GM12878 (cell line): ENCODE measurements around the gene AFAP1.

ENCODE experiments used
- GABPA ChIP-seq: IDR thresholded peaks from 2 replicates; pipeline ENCODE4 v1.6.1; 2014; ENCODE audit warnings: antibody characterized with exemption, low read depth, mild to moderate bottlenecking, inconsistent platforms
- HDAC6 ChIP-seq: fragments of 200-600 bp; sonication (generic); IDR thresholded peaks from one replicate; pipeline ENCODE4 v1.8.0; 2017; ENCODE audit warnings: antibody characterized with exemption; ENCODE audit not compliant: unreplicated experiment
- KAT2A ChIP-seq: conservative IDR thresholded peaks from 2 replicates; pipeline ENCODE4 v1.6.1; 2011; ENCODE audit warnings: low read depth, low read length; ENCODE audit not compliant: control insufficient read depth
- NKRF ChIP-seq: fragments of 450-650 bp; conservative IDR thresholded peaks from 2 replicates; pipeline ENCODE4 v1.6.1; 2017; ENCODE audit warnings: mild to moderate bottlenecking, moderate library complexity
- PAX5 ChIP-seq: IDR thresholded peaks from 2 replicates; pipeline ENCODE4 v1.6.1; 2011; ENCODE audit warnings: low read depth, low read length, borderline replicate concordance
- POLR2A ChIP-seq: IDR thresholded peaks from 2 replicates; pipeline ENCODE4 v1.6.1; 2011; ENCODE audit warnings: low read depth, mild to moderate bottlenecking, low read length
- POLR2AphosphoS5 ChIP-seq: IDR thresholded peaks from 2 replicates; pipeline ENCODE4 v1.6.1; 2011; ENCODE audit warnings: mild to moderate bottlenecking, low read length, inconsistent platforms
- REST ChIP-seq: IDR thresholded peaks from 2 replicates; pipeline ENCODE4 v1.6.1; 2012; ENCODE audit warnings: mild to moderate bottlenecking, low read depth, low read length
- STAT3 ChIP-seq: IDR thresholded peaks from 2 replicates; pipeline ENCODE4 v1.6.1; 2011; ENCODE audit warnings: low read depth, low read length, improper control_type of control experiment
- USF2 ChIP-seq: IDR thresholded peaks from 2 replicates; pipeline ENCODE4 v1.6.1; 2011; ENCODE audit warnings: low read depth, low read length, improper control_type of control experiment, borderline replicate concordance
- ZNF24 ChIP-seq: fragments of 450-650 bp; IDR thresholded peaks from 2 replicates; pipeline ENCODE4 v1.6.1; 2017; ENCODE audit warnings: antibody characterized with exemption, mild to moderate bottlenecking

GRCh38 chr4:7857993-7858392 lies 81.7 kb downstream of the AFAP1 start:
- TF ChIP-seq NKRF (no peak), KAT2A (no peak), USF2 (no peak), POLR2A (no peak), HDAC6 (no peak), REST (no peak), STAT3 (no peak), ZNF24 (no peak), PAX5 (no peak), GABPA (no peak), POLR2AphosphoS5 (no peak)
